Ovary (tissue), 9 donors: ENCODE data around the gene BRCC3. TPM values are rescaled to one million over a fixed set of nuclear protein-coding genes. Genes with fewer than 3 reads are reported as not detected.
"Not testable (repeated sequence)": the region's sequence is repeated elsewhere in the genome, so short reads cannot be mapped to it uniquely, and the experiment has no call there.

Source experiments
- DNase-seq, 5 donors: peaks; one replicate each; pipeline ENCODE4 v3.0.0-alpha.2; 2019 to 2020
- H3K27ac ChIP-seq, 2 donors: fragments of 200-600 bp; one replicate each; pipeline versions ENCODE4 v1.5.1 to v1.8.0; 2019 to 2022
- H3K27me3 ChIP-seq: fragments of 200-600 bp; one replicate; pipeline ENCODE4 v1.8.0; 2022
- H3K36me3 ChIP-seq: fragments of 200-600 bp; sonication (generic); one replicate; pipeline ENCODE4 v1.5.1; 2019
- H3K4me1 ChIP-seq: one replicate; pipeline ENCODE4 v1.8.1; 2013; ENCODE audit warnings: mild to moderate bottlenecking, moderate library complexity; ENCODE audit not compliant: insufficient read depth
- H3K4me3 ChIP-seq: fragments of 200-600 bp; sonication (generic); one replicate; pipeline ENCODE4 v1.5.1; 2017
- H3K9me3 ChIP-seq, 2 donors: fragments of 200-600 bp in 1 of 2; sonication (generic) in 1 of 2; one replicate each; pipeline versions ENCODE4 v1.5.1 to v1.8.1; 2013 to 2019; ENCODE audit warnings: mild to moderate bottlenecking in 1 of 2, moderate library complexity in 1 of 2
- EP300 ChIP-seq: sonication (generic); formaldehyde crosslinking; IDR thresholded peaks from one replicate; pipeline ENCODE4 v1.6.1; 2017; ENCODE audit warnings: antibody characterized with exemption
- POLR2A ChIP-seq: fragments of 450-650 bp; IDR thresholded peaks from one replicate; pipeline ENCODE4 v1.6.1; 2017; ENCODE audit warnings: antibody characterized with exemption, mild to moderate bottlenecking, moderate library complexity
- WGBS, 3 donors: extraction: QIAGEN DNeasy Blood & Tissue Kit in 1 of 3; methylation state at CpG; one replicate each; pipeline versions ENCODE4 v1.1.5 to v1.1.7; 2013 to 2017; 5-methylcytosine and 5-hydroxymethylcytosine counted together
- intact Hi-C, 4 donors: fragments of 100-400 bp; cut with DNase I; formaldehyde crosslinking; loops; one replicate each; pipeline versions ENCODE4 v1.11.0 to v1.15.1; 2022 to 2023
- polyA plus RNA-seq, 2 donors: library from polyadenylated mRNA; stranded (reverse); fragments of 200-250 nt in 1 of 2; fragments of 350-450 nt in 1 of 2; fragmentation: Illumina TruSeq in 1 of 2; extraction: RNeasy Lipid Tissue Mini Kit (QIAGEN cat#74804) in 1 of 2; gene quantifications; one replicate each; pipeline ENCODE4 v1.2.3, GENCODE V29; 2013 to 2014
- total RNA-seq, 7 donors: library from RNA; depleted of rRNA in 2 of 7; stranded (reverse); fragments of >200 nt in 2 of 7; fragmentation: NEBNext Ultra II Directional in 3 of 7; extraction: Animal tissue kit (Norgen Biotek cat#: 25700) in 3 of 7; gene quantifications; one replicate each; pipeline versions ENCODE4 v1.1.0 to v1.2.4, GENCODE V29; 2016 to 2023
- TF ChIP-seq, protein P1 (sequence below), 3 donors: fragments of 450-650 bp in 2 of 3; fragments of 200-600 bp in 1 of 3; IDR thresholded peaks; one replicate each; pipeline versions ENCODE4 v1.5.1 to v1.8.0; 2016 to 2022; ENCODE audit warnings: antibody characterized with exemption in 3 of 3, mild to moderate bottlenecking in 1 of 3
- donor health status: DM: no; HTN: no; CAD: no; lungs with moderate emphysema.
- donor health status: DM: no; HTN: no; CAD: no.
- donor health status: Bipolar disorder and iron deficiency.
- donor health status: DM: yes; HTN: yes; CAD: no.
- donor health status: DM: no; HTN: no; CAD: no.
- donor health status: DM: yes; HTN: yes; CAD: no.

BRCC3 gene
- total and polyA plus RNA-seq, 9 donors, result 4.3 to 15.1 (median 13.3) TPM

DNA sequence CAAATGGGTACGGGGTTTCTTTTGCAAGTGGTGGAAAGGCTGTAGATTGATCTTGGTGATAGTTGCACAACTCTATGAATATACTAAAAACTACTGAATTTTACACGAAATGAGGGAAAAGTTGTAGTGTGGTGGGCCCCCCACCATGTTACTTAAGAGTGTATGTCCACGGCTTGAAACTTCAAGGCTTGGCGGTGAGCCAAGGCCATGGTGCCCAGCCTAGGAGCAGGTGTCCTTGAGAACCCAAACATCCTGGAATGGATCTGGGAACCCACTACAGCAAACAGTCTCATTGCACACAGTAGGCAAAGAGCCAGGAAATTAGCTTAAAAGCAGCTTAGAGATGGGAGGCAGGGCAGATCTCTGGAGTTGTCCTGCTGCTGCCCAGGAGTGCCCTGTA, 62.9 kb downstream of the BRCC3 start:
- no peak for TF ChIP-seq POLR2A
- TF ChIP-seq, protein P1, sequence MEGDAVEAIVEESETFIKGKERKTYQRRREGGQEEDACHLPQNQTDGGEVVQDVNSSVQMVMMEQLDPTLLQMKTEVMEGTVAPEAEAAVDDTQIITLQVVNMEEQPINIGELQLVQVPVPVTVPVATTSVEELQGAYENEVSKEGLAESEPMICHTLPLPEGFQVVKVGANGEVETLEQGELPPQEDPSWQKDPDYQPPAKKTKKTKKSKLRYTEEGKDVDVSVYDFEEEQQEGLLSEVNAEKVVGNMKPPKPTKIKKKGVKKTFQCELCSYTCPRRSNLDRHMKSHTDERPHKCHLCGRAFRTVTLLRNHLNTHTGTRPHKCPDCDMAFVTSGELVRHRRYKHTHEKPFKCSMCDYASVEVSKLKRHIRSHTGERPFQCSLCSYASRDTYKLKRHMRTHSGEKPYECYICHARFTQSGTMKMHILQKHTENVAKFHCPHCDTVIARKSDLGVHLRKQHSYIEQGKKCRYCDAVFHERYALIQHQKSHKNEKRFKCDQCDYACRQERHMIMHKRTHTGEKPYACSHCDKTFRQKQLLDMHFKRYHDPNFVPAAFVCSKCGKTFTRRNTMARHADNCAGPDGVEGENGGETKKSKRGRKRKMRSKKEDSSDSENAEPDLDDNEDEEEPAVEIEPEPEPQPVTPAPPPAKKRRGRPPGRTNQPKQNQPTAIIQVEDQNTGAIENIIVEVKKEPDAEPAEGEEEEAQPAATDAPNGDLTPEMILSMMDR (IDR thresholded peaks at IDR 0.05), result no peak
- TF ChIP-seq EP300, result no peak
- no peak for DNase-seq
- Histone ChIP-seq H3K4me3 (no peak overlapping the region), H3K27me3 (no peaks in the 10 kb centered on the region), H3K4me1 (no peaks in the 10 kb centered on the region), H3K36me3 (no peaks in the 10 kb centered on the region), H3K27ac (no peak overlapping the region), H3K9me3 (no peaks in the 10 kb centered on the region)
- WGBS, 3 donors, result 52 to 64% (median 54%) methylated on average over 4 of the region's 4 CpGs
- intact Hi-C loops, result no loop called here

DNA sequence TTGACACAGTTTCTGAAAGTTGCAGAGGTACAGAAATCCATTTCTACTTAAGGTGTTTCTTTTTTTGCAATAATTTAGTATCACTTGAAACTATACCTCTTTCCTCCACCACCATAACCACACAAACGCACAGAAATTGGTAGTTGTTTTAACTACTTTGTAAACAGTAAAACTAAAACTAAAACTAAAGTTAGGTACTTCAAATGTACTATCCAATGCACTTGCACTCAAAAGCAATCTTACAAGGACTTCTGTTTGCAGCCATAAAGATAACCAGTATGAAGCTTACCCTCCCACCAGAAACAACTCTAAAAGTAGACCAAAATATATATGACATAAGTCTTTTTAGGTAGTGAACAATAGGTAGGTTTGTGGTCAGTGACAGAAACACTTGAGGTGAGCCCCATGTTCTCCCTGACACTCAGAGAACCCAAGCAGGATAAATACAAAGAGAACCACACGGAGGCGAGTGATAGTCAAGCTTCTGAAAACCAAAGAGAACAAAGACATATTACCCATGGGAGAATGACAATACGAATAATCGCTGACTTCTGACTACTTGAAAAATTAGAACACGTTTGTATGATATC, 72.7 kb downstream of the BRCC3 start:
- Histone ChIP-seq H3K27me3 (no peaks in the 10 kb centered on the region), H3K9me3 (no peaks in the 10 kb centered on the region), H3K36me3 (no peaks in the 10 kb centered on the region), H3K4me1 (no peaks in the 10 kb centered on the region), H3K27ac (no peak overlapping the region), H3K4me3 (no peak overlapping the region)
- no peak for DNase-seq
- WGBS, 3 donors, result 62 to 66% (median 64%) methylated on average over 6 of the region's 6 CpGs
- no peak for TF ChIP-seq POLR2A
- TF ChIP-seq, protein P1 (IDR thresholded peaks at IDR 0.05), result no peak
- no peak for TF ChIP-seq EP300
- intact Hi-C loops, result no loop called here

DNA sequence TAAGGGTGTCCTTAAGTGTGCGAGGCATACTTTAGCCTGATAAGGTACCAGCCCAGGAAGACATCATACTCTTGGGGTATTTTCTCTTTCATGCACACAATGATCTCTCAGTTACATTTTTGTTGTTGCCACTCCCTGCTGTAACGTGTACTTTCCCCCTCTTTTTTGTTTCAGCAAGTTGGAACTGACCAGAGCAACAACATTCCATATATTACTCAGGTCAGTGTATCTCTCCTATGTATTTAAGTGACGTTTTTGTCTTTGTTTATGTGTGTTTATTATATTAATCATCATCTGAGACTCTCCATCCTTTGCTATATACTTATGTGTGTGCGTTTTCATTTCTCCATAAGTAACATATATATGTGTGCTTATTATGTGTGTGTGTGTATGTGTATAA, 73.6 kb downstream of the BRCC3 start:
- H3K27me3 ChIP-seq, result no peaks in the 10 kb centered on the region
- no peak for DNase-seq

DNA sequence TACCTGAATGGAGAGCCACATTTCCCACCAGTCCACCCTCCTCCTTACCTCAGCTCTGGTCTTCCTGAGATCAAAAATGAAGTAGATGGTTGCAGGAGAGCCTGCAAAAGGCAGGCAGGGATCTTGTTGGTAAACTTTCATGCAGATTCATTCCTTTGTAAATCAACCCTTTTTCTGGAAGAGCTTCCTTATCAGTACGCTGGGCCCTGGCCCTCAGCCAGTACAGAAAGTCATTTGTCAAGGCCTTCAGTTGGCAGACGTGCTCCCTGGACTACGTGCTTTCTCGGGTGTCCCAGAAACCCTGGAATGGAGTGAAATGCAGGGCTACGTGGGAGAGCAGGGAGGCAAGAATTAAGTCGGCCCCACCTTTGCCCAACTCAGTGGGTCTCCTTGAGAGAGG, 76.3 kb downstream of the BRCC3 start:
- H3K4me3 ChIP-seq, H3K36me3 ChIP-seq, H3K4me1 ChIP-seq, intact Hi-C loops, H3K9me3 ChIP-seq, H3K27ac ChIP-seq, H3K27me3 ChIP-seq: not testable (repeated sequence)
- 3 to 11% (median 10%) methylated on average over 2 to 4 of the region's 6 CpGs for WGBS, 3 donors
- DNase-seq, result peak in 1 of 5 donors; percentile 41

More for the DNA sequence above, 73.6 kb downstream of the BRCC3 start:
- Histone ChIP-seq H3K4me1 (no peaks in the 10 kb centered on the region), H3K4me3 (no peak overlapping the region), H3K36me3 (no peaks in the 10 kb centered on the region), H3K27ac (no peak overlapping the region), H3K9me3 (no peaks in the 10 kb centered on the region)
- TF ChIP-seq EP300 (no peak), POLR2A (no peak)
- TF ChIP-seq, protein P1 (IDR thresholded peaks at IDR 0.05), result no peak
- WGBS, 3 donors, result 50 to 51% (median 50%) methylated on average over 4 of the region's 4 CpGs
- intact Hi-C loops, result no loop called here

DNA sequence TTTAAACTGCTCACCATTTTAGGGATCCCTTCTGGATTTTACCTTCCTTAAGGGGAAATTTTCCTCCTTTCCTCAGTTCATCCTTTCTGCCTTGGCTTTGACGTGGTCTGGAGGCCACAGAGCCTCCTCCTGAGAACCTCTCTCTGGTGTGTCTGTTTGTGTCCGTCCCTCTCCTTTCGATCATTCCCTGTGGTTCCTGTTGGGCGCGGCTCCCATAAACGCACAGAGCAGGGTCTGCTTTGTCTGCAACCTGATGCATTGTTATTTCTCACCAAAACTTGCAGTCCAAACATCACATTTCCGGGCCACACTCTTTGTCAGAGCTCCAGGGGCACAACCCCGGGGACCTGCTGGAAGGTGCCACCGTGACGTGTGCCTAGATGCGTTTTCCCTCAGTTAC, 76.9 kb downstream of the BRCC3 start:
- DNase-seq, H3K9me3 ChIP-seq, H3K4me1 ChIP-seq, H3K36me3 ChIP-seq, H3K27me3 ChIP-seq, intact Hi-C loops, H3K27ac ChIP-seq, H3K4me3 ChIP-seq: not testable (repeated sequence)
- WGBS, 3 donors, result no CpG with 5 or more reads among the region's 11 CpGs
